SK-N-SH treated with all-trans-retinoic acid at 6 μM for 48 hours (cell line): ENCODE results near the gene SRRM3.

Experiments
- ARNTL ChIP-seq: fragments of 450-650 bp; formaldehyde crosslinking; IDR thresholded peaks from 2 replicates; pipeline ENCODE4 v1.5.0; 2020; ENCODE audit warnings: low read depth, mild to moderate bottlenecking, moderate library complexity, borderline replicate concordance
- BACH2 ChIP-seq: fragments of 250-450 bp; sonication (Bioruptor Pico); IDR thresholded peaks from 2 replicates; pipeline ENCODE4 v1.9.0; 2021; ENCODE audit warnings: mild to moderate bottlenecking, borderline replicate concordance
- PPARA ChIP-seq: fragments of 250-450 bp; sonication (Bioruptor Pico); IDR thresholded peaks from 2 replicates; pipeline ENCODE4 v1.5.0; 2020; ENCODE audit warnings: mild to moderate bottlenecking, borderline replicate concordance
- ZC3H10 ChIP-seq: fragments of 250-450 bp; sonication (Bioruptor Pico); IDR thresholded peaks from 2 replicates; pipeline ENCODE4 v1.5.1; 2021; ENCODE audit warnings: mild to moderate bottlenecking, moderate library complexity
- ZNF70 ChIP-seq: fragments of 450-650 bp; formaldehyde crosslinking; IDR thresholded peaks from 2 replicates; pipeline ENCODE4 v1.5.0; 2020; ENCODE audit warnings: mild to moderate bottlenecking, moderate library complexity
- ZNF8 ChIP-seq: fragments of 450-650 bp; formaldehyde crosslinking; IDR thresholded peaks from 2 replicates; pipeline ENCODE4 v1.5.0; 2020; ENCODE audit warnings: mild to moderate bottlenecking, moderate library complexity
- TF ChIP-seq, protein P1 (sequence below): fragments of 250-450 bp; sonication (Bioruptor Pico); IDR thresholded peaks from 2 replicates; pipeline ENCODE4 v1.5.0; 2020; ENCODE audit warnings: mild to moderate bottlenecking, moderate library complexity
- TF ChIP-seq, protein P2 (sequence below): fragments of 250-450 bp; sonication (Bioruptor Pico); IDR thresholded peaks from 2 replicates; pipeline ENCODE4 v1.8.0; 2020; ENCODE audit warnings: mild to moderate bottlenecking, moderate library complexity, borderline replicate concordance

GRCh38 chr7:76185187-76185896, 16.4 kb upstream of the SRRM3 start:
- no peak for TF ChIP-seq ARNTL
- TF ChIP-seq, protein P1, sequence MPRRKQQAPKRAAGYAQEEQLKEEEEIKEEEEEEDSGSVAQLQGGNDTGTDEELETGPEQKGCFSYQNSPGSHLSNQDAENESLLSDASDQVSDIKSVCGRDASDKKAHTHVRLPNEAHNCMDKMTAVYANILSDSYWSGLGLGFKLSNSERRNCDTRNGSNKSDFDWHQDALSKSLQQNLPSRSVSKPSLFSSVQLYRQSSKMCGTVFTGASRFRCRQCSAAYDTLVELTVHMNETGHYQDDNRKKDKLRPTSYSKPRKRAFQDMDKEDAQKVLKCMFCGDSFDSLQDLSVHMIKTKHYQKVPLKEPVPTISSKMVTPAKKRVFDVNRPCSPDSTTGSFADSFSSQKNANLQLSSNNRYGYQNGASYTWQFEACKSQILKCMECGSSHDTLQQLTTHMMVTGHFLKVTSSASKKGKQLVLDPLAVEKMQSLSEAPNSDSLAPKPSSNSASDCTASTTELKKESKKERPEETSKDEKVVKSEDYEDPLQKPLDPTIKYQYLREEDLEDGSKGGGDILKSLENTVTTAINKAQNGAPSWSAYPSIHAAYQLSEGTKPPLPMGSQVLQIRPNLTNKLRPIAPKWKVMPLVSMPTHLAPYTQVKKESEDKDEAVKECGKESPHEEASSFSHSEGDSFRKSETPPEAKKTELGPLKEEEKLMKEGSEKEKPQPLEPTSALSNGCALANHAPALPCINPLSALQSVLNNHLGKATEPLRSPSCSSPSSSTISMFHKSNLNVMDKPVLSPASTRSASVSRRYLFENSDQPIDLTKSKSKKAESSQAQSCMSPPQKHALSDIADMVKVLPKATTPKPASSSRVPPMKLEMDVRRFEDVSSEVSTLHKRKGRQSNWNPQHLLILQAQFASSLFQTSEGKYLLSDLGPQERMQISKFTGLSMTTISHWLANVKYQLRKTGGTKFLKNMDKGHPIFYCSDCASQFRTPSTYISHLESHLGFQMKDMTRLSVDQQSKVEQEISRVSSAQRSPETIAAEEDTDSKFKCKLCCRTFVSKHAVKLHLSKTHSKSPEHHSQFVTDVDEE (CRISPR knock-in tag) = 0 out of 2 replicates have a peak, but pooled peaks have one; percentile 27
- no peak for TF ChIP-seq ZC3H10 (CRISPR knock-in tag)
- TF ChIP-seq, protein P2, sequence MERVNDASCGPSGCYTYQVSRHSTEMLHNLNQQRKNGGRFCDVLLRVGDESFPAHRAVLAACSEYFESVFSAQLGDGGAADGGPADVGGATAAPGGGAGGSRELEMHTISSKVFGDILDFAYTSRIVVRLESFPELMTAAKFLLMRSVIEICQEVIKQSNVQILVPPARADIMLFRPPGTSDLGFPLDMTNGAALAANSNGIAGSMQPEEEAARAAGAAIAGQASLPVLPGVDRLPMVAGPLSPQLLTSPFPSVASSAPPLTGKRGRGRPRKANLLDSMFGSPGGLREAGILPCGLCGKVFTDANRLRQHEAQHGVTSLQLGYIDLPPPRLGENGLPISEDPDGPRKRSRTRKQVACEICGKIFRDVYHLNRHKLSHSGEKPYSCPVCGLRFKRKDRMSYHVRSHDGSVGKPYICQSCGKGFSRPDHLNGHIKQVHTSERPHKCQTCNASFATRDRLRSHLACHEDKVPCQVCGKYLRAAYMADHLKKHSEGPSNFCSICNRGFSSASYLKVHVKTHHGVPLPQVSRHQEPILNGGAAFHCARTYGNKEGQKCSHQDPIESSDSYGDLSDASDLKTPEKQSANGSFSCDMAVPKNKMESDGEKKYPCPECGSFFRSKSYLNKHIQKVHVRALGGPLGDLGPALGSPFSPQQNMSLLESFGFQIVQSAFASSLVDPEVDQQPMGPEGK = no peak
- TF ChIP-seq ZNF70 (CRISPR knock-in tag) = no peak
- no peak for TF ChIP-seq PPARA (CRISPR knock-in tag)
- TF ChIP-seq BACH2 (CRISPR knock-in tag) = no peak
- TF ChIP-seq ZNF8 = 0 out of 2 replicates have a peak, but pooled peaks have one; percentile 9
